HG02623 (cell line): Measurements from ENCODE around the gene PAEP.
"Not testable (repeated sequence)": the region's sequence is repeated elsewhere in the genome, so short reads cannot be mapped to it uniquely, and the experiment has no call there.

Experiments used
- ATAC-seq: cut with Tn5 transposase; IDR thresholded peaks from one replicate; pipeline ENCODE4 v1.9.1; 2021; ENCODE audit warnings: moderate library complexity; ENCODE audit not compliant: unreplicated experiment

Gene PAEP

DNA sequence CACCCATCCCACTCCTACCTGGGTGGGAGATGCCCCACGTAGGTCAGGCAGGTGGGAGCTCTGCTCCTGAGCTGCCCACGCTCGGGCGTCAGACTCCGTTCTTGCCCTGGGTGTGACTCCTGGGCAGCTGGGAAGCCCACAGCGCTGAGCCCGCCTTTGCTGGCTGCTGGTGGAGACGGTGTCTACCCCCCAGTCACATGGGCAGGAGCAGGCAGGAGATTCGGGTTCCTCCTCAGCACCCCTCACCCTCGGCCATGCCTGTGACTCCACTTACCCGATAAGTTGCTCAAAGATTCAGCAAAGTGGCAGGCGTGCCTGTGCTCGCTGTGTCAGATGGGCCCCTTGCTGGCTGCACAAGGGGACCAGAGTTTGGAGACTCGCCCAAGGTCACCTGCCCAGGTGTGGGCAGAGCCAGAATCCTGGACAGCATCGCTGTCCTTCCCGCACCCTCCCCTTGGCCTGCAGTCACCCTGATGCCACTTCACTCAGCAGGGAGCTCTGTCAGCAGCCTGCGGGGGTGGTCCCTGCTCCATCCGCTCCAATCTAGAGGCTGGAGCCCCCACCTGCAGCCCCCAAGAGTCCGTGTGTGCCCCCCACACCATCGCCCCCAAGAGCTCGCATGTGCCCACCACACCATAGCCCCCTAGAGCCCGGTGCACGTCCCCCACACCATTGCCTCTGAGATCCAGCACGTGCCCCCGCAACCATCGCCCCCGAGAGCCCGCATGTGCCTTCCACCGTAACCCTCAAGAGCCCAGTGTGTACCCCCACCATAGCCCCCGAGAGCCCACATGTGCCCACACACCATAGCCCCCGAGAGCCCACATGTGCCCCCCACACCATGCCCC, 36.1 kb upstream of the PAEP start:
- ATAC-seq, result no peak

DNA sequence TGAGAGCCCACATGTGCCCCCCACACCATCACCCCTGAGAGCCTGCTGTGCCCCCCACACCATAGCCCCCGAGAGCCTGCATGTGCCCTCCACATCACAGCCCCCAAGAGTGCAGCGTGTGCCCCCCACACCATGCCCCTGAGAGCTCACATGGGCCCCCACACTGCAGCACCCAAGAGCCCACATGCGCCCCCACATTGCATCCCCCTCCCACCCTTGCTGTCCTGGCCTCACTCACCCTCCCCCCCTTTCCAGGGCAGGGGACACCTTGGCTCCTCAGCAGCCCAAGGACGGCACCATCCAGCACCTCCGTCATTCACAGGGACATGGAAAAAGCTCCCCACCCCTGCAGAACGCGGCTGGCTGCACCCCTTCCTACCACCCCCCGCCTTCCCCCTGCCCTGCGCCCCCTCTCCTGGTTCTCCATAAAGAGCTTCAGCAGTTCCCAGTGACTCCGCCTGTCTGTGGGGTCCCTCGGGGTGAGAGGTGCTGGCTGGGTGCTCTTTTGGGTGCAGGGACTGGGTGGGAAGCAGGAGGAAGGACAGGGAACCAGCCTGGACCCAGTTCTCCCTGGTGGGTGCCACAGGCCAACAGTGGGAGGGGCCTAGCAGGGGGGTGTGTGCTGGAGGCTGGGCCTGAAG, 35.3 kb upstream of the PAEP start:
- no peak for ATAC-seq

DNA sequence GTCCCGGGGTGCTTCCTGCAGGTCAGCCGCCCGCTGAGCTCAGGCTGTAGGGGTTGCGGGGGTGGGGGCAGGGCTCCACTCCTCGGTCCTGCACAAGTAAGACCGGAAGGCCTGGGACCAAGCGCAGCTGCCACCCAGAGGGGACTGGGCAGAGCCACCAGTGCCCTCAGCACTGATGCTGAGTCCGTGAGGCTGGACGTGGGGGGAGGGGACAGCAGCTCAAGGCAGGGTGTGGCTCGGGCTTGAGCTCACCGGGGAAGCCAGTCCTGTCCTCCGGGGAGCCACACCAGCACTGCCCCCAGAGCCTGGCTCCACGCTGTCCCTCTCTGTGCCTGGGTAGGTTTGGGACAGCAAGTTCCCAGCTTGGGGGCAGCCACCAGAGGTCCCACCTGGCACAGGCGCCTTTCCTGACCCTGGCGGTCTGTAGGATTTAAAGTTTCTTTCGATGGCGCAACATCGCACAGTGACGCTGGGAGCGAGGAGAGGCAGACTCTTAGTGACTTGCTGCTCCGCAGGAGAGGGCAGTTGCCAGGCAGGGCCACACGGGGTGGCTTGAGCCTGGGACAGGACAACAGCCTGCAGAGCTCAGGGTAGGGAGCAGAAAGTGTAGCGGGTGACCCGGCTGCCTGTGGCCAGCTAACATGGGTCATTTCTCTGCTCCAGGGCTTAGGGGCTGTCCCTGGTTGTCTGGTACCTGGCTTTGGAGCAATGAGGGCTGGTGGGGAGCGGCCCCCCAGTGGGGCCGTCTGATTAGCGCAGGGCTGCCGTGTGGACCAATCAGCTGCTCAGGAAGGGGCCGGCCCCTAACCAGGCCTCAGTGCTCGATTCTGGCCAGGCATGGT, 34.6 kb upstream of the PAEP start:
- no peak for ATAC-seq

DNA sequence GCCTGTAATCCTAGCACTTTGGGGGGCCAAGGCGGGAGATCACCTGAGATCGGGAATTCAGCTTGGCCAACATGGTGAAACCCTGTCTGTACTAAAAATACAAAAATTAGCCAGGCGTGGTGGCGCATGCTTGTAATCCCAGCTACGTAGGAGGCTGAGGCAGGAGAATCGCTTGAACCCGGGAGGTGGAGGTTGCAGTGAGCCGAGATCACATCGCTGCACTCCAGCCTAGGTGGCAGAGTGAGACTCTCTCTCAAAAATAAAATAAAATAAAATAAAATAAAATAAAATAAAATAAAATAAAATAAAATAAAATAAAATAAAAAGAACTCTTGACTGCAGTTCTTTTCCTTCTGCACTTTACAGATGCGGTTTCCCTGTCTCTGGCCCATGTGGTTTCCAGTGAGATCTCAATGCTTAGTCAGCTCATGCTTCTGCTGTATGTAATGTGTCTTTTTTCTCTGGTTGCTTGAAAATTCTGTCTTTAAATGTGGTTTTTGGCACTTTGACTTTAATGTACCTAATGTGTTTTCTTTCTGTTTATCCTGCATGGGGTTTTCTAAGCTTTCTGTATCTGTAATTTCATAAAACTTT, 32.6 kb upstream of the PAEP start:
- ATAC-seq, result not testable (repeated sequence)

DNA sequence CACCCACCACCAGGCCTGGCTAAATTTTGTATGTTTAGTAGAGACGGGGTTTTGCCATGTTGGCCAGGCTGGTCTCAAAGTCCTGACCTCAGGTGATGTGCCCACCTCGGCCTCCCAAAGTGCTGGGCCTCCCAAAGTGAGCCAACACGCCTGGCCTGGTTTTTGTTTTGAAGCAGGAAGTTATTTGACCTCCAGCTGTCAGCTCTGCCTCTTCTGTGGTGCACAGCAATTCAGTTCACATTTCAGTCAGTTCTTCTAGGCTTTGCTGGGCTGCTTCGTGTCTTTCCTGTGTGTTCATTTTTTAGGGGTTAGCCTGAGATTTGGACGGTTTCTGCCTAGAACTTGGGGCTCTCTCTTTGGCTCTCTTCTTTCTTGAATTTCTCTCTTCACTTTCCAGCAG, 31.4 kb upstream of the PAEP start:
- ATAC-seq, result no peak

DNA sequence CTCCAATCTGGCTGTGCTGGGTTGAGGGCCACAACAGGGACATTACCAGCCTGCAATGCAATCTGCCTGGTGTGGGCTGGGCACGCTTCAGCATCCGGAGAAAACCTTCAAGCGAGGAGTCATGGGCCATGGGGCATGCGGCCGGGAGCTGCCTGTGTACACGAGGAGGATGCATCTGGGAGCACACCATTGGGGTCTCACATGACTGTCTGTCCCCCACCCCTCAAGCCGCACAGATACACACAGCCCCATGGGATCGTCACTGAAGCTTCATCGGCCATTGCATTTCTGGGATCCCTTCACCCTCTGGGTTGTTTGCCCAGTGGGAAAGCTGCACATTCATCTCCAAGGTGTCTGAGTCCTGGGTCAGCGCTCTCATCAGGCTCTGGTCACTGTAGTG, 30.5 kb upstream of the PAEP start:
- ATAC-seq, result no peak

- ATAC-seq, result no peak
Measured at GRCh38 chr9:135533113-135533512, 28.4 kb upstream of the PAEP start.

- ATAC-seq, result no peak
Measured at GRCh38 chr9:135533674-135534073, 27.9 kb upstream of the PAEP start.

DNA sequence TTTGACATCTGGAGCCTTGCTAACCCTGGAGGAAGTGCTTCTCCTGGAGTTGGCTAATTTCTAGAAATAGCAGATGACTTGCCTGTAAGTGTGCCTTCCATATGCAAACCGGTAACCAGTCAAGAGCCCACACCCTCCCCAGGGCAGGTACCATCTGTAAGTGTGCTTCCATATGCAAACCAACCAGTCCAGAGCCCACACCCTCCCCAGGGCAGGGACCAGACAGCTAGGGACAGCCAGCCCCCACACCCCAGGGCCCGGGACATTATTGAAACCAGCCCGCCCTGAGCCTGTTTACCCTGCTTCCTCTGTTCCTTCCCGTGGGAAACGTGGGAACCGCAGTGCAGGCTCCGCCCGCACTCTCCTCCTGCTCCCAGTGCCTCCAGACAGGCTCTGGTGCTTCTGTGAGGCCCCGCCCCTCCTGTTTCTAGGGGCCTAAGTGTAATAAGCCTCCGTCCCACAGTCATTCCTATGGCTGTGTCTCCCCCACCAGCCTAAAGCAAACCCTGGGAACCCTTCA, 27.3 kb upstream of the PAEP start:
- not testable (repeated sequence) for ATAC-seq

- not testable (repeated sequence) for ATAC-seq
Measured at GRCh38 chr9:135534826-135535225, 26.7 kb upstream of the PAEP start.

GRCh38 chr9:135535631-135536030, 25.9 kb upstream of the PAEP start:
- not testable (repeated sequence) for ATAC-seq

DNA sequence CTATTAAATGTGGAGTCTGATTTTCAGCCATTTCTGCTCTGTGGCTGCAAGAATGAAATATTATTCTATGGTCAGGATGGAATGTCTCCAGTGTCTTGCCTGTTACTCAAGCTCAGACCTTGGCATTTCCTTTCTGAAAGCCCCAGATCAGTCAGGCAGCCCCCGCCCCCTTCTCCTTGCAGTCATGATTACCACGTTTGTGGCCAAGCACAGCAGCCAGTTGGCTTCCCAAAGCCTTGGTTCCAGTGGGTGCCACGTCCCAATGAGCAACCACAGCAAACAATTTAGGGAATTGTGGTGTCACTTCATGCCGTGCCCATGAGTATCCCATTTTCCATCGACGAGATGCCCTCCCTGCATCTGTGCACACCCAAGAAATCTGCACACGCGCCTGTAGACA, 25.3 kb upstream of the PAEP start:
- no peak for ATAC-seq

DNA sequence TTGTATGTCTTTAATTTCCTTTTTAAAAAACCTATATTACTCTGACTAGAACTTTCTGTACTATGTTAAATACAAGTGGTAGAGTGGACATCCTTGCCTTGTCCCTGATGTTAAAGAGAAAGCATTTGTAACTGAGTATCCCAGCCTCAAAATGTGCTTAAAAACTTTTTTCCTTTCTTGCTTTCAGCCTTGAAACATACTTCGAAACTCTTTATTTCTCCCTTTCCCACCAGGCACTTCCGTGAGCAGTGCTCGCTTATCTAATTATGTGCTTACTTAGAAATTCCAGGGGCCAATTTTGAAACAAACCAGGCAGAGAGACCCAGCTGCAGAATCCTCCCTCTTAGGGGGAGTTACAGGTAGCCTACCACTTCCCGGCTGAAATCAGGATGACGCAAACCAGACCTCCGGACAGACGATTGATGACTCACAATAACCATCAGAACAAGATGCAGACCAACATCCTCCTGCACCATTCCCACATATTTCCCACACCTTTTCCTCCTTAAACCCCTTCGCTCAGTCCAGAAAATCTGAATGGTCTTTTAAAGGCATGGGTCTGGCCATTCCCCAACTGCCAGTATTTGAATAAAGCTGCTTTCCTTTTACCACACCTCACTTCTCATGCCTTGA, 18.2 kb upstream of the PAEP start:
- not testable (repeated sequence) for ATAC-seq

GRCh38 chr9:135544981-135545635, 16.4 kb upstream of the PAEP start:
- ATAC-seq, result no peak

DNA sequence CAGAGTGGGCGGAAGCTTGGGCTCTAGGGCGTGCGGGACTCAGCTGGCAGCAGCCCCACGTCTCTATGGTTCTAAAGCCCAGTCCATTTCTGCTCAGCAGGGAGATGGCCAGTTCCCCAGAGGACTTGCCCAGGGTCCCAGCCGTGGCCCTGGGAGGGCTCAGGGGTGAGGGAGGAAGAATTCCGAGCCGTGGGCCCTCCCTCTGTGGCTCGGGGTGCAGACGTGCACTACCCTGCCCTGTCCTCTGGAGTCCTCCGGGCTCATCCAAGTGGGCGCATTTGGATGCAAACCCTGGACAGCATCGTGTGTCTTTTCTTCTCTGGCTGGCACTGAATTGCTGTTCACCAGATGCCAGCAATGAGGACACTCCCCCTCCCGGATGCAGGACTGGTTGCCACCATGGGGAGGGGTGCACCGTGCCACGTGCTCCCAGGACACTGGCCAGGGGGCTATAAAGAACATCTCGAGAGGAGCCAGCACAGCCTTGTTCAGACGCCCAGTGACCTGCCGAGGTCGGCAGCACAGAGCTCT, 15.8 kb upstream of the PAEP start, which contains the start of gene OBP2A:
Gene OBP2A (plus strand): TSS at position 481 of the 531 bp plus-strand sequence. CDS start 55 bp downstream, outside the sequence.
- not testable (repeated sequence) for ATAC-seq

- not testable (repeated sequence) for ATAC-seq
Measured at GRCh38 chr9:135546792-135547617, 14.6 kb upstream of the PAEP start.

DNA sequence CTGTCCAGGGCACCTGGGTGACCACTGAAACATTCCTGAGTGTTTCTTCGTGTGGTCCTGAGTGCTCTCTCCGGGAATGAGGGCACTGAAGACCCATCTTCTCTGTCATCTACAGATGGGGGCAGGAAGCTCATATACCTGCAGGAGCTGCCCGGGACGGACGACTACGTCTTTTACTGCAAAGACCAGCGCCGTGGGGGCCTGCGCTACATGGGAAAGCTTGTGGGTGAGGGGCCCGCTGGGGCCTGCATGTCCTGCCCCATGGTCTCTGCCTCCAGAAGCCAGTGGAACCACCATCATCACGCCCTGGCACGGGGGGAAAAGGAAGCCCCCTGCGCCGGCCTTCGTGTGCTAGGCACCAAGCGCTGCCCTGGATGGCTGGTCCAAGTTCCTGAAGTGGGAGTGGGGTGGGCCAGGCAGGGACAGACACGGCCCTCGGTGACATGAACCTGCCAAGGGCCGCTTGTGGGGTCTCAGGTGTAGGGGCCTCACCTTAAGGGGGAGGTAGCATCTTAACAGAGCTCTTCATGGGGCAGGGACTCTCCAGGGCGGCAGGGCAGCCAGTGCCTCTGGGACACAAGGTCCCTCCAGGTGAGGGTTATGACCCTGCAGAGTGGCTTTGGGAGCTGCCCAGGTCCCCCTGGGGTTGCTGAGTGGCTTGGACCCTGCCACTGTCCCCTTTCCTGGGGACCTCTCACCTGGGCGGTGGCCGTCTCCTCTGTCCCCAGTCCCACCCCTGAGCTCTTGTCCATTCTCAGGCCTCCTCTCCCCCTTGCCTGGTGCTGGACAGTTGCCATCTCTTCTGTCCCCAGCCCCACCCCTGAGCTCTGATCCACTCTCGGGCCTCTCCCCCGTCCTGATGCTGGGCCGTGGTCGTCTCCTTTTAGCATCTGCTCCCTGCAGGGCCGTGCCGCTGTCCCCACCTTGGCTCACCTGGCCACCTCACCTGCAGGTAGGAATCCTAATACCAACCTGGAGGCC, 13.5 kb upstream of the PAEP start:
- no peak for ATAC-seq
